Measurements from ENCODE around the gene SKA1.
"Not testable (repeated sequence)": the region's sequence is repeated elsewhere in the genome, so short reads cannot be mapped to it uniquely, and the experiment has no call there.

SKA1 gene

DNA sequence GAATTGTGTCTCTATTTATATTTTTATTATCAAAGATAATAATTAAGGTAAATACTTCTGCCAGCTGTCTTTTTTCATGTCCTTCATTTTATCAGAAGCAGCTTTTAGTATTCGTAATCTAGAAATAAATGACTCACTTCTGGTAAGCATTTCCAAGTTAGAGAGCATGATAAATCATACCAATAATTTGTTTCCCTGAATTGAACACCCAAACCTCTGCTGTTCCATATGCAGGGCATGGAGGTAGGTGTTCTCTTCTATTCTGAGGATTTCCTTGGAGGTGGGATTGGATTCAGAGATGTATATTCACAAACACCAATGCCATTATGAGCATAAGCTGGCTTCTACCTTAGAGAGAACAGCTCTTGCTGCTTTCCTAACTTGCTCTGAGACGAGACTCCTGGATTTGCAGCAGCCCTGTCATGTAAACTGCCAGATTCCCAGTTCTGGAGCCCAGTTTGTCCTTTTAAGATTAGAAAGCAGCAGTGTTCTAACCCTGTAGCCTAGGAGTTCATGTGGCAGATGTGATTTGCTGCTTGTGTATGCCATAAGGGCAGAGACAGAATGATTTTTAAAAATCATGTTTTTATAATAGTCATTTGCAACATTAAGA lies 47.5 kb downstream of the SKA1 start:
- H3K4me3 ChIP-seq (ENCODE audit: low read depth, low read length) = no peak overlapping the region
- in situ Hi-C loops (cut with HindIII; ENCODE audit: low sequenced_read_pairs) = no loop called here
- no peak for DNase-seq (ENCODE audit: low read depth)
- TF ChIP-seq CTCF (IDR thresholded peaks at IDR 0.05; ENCODE audit: low read depth, low read length, missing control alignments) = no peak

DNA sequence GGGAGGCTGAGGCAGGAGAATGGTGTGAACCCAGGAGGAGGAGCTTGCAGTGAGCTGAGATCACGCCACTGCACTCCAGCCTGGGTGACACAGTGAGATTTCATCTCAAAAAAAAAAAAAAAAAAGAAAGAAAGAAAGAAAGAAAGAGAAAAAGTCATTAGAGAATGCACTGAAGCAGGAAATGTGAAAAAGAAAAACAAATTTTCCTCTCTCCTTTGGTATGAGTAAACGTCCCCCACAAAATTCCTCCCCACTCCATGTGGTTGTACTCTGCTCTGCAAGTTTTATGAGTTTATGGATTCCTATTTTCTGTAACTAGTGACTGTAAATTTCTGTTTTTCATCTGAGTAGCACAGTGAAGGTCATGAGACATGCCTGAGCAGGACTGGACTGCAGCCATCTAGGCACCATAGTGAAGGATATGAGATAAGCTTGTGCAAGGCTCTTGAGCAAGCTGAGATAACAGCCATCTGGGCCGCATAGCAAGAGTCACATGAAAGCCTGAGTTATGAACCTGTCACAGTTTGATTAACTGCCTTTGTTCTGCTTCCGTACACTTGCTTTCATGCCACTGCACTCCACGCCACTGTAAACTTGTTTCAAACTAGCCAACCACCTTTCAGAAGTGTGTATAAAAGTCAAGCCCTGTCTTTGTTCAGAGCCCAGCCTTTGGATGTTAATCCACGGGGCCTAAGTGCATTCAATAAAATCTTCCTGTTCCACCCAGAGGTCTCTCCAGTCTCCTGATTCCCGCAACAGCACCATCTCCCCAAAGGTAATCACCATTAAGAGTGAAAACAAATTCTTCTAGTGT lies 50.2 kb downstream of the SKA1 start:
- TF ChIP-seq CTCF (IDR thresholded peaks at IDR 0.05; ENCODE audit: low read depth, low read length, missing control alignments) = no peak
- in situ Hi-C loops (cut with HindIII; ENCODE audit: low sequenced_read_pairs) = no loop called here
- DNase-seq (ENCODE audit: low read depth) = no peak
- H3K4me3 ChIP-seq (ENCODE audit: low read depth, low read length) = no peak overlapping the region

DNA sequence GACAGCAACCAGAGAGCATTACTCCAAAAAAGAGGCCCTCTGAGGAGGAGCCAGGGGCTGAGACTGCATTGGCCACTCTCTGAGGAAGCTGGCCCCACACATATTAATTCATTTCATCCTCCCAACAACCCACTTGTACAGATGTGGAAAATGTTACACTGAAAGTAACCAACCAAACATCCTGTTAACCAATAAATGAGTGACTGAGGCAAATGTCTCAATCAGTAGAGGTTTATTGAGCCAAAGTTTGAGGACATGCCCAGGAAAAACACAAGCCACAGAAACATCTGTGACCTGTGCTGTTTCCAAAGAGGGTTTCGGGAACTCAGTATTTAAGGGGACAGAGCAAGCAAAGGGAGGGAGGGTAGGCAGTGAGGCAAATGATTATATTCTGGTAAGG lies 53.0 kb downstream of the SKA1 start:
- H3K4me3 ChIP-seq (ENCODE audit: low read depth, low read length) = no peak overlapping the region
- in situ Hi-C loops (cut with HindIII; ENCODE audit: low sequenced_read_pairs) = no loop called here
- no peak for TF ChIP-seq CTCF (IDR thresholded peaks at IDR 0.05; ENCODE audit: low read depth, low read length, missing control alignments)
- DNase-seq (ENCODE audit: low read depth) = no peak

- no peak for DNase-seq (ENCODE audit: low read depth)
- H3K4me3 ChIP-seq (ENCODE audit: low read depth, low read length) = no peak overlapping the region
- no peak for TF ChIP-seq CTCF (IDR thresholded peaks at IDR 0.05; ENCODE audit: low read depth, low read length, missing control alignments)
- in situ Hi-C loops (cut with HindIII; ENCODE audit: low sequenced_read_pairs) = no loop called here
Observed at GRCh38 chr18:50428531-50429206, 53.8 kb downstream of the SKA1 start.

GRCh38 chr18:50429207-50429948 lies 54.5 kb downstream of the SKA1 start:
- in situ Hi-C loops (cut with HindIII; ENCODE audit: low sequenced_read_pairs) = no loop called here
- peak; percentile 45 for TF ChIP-seq CTCF (IDR thresholded peaks at IDR 0.05; ENCODE audit: low read depth, low read length, missing control alignments)
- DNase-seq (ENCODE audit: low read depth) = peak; percentile 3
- no peak overlapping the region for H3K4me3 ChIP-seq (ENCODE audit: low read depth, low read length)

DNA sequence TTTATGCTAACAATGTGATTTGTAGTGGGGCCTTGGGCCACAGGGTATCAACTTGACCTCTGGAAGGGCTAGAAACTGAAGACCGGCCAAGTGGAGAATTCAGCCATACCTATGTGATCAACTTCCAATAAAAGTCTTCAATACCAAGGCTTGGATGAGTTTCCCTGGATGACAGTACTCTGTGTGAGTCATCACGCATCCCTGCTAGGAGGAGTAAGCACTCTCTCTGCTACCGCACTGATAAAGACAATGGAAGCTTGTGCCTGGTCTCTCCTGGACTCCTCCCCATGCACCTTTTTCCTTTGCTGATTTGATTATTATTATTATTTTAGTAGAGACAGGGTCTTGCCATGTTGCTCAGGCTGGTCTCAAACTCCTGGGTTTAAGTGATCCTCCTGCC lies 58.1 kb downstream of the SKA1 start:
- TF ChIP-seq CTCF (IDR thresholded peaks at IDR 0.05; ENCODE audit: low read depth, low read length, missing control alignments) = no peak
- in situ Hi-C loops (cut with HindIII; ENCODE audit: low sequenced_read_pairs) = no loop called here
- DNase-seq (ENCODE audit: low read depth) = no peak
- H3K4me3 ChIP-seq (ENCODE audit: low read depth, low read length) = no peak overlapping the region

- in situ Hi-C loops (cut with HindIII; ENCODE audit: low sequenced_read_pairs); DNase-seq (ENCODE audit: low read depth); H3K4me3 ChIP-seq (ENCODE audit: low read depth, low read length): not testable (repeated sequence)
Observed at GRCh38 chr18:50436742-50437141, 61.9 kb downstream of the SKA1 start.
